ENCODE measurements around the gene ZC3H10. TPM values are rescaled to one million over a fixed set of nuclear protein-coding genes. Genes with fewer than 3 reads are reported as not detected.
A peak's percentile ranks its signal among the peaks of the same experiment; 100 is the strongest.
"Not testable (repeated sequence)": the region's sequence is repeated elsewhere in the genome, so short reads cannot be mapped to it uniquely, and the experiment has no call there.

The ZC3H10 gene, protein sequence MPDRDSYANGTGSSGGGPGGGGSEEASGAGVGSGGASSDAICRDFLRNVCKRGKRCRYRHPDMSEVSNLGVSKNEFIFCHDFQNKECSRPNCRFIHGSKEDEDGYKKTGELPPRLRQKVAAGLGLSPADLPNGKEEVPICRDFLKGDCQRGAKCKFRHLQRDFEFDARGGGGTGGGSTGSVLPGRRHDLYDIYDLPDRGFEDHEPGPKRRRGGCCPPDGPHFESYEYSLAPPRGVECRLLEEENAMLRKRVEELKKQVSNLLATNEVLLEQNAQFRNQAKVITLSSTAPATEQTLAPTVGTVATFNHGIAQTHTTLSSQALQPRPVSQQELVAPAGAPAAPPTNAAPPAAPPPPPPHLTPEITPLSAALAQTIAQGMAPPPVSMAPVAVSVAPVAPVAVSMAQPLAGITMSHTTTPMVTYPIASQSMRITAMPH
- polyA plus RNA-seq (ENCODE audit: insufficient read length in 10 of 10), result 1 to 10 TPM; 3.4 to 6.3 (median 4.6) TPM
- long read RNA-seq, donor 1, full-length matches to known transcripts, result 3 of 3 reads
- long read RNA-seq, donor 1, partial matches to known transcripts, result 0 of 3 reads
- long read RNA-seq, donor 1, other reads (novel, unspliced or antisense), result 0 of 3 reads
- long read RNA-seq, donor 2, partial matches to known transcripts, result 0 of 1 reads
- long read RNA-seq, donor 2, other reads (novel, unspliced or antisense), result 0 of 1 reads
- long read RNA-seq, donor 3, result 0 reads
- long read RNA-seq, donor 4, full-length matches to known transcripts, result 3 of 3 reads
- long read RNA-seq, donor 4, partial matches to known transcripts, result 0 of 3 reads
- long read RNA-seq, donor 4, other reads (novel, unspliced or antisense), result 0 of 3 reads
- long read RNA-seq, donor 5, full-length matches to known transcripts, result 5 of 5 reads
- long read RNA-seq, donor 5, partial matches to known transcripts, result 0 of 5 reads
- long read RNA-seq, donor 5, other reads (novel, unspliced or antisense), result 0 of 5 reads
- long read RNA-seq, donor 6, full-length matches to known transcripts, result 4 of 4 reads
- long read RNA-seq, donor 6, partial matches to known transcripts, result 0 of 4 reads
- long read RNA-seq, donor 6, other reads (novel, unspliced or antisense), result 0 of 4 reads
- long read RNA-seq, donor 7, full-length matches to known transcripts, result 5 of 5 reads
- long read RNA-seq, donor 7, partial matches to known transcripts, result 0 of 5 reads
- long read RNA-seq, donor 7, other reads (novel, unspliced or antisense), result 0 of 5 reads
- long read RNA-seq, donor 8, full-length matches to known transcripts, result 2 of 2 reads
- long read RNA-seq, donor 8, partial matches to known transcripts, result 0 of 2 reads
- long read RNA-seq, donor 8, other reads (novel, unspliced or antisense), result 0 of 2 reads
- long read RNA-seq, donor 9, result 0 reads

DNA sequence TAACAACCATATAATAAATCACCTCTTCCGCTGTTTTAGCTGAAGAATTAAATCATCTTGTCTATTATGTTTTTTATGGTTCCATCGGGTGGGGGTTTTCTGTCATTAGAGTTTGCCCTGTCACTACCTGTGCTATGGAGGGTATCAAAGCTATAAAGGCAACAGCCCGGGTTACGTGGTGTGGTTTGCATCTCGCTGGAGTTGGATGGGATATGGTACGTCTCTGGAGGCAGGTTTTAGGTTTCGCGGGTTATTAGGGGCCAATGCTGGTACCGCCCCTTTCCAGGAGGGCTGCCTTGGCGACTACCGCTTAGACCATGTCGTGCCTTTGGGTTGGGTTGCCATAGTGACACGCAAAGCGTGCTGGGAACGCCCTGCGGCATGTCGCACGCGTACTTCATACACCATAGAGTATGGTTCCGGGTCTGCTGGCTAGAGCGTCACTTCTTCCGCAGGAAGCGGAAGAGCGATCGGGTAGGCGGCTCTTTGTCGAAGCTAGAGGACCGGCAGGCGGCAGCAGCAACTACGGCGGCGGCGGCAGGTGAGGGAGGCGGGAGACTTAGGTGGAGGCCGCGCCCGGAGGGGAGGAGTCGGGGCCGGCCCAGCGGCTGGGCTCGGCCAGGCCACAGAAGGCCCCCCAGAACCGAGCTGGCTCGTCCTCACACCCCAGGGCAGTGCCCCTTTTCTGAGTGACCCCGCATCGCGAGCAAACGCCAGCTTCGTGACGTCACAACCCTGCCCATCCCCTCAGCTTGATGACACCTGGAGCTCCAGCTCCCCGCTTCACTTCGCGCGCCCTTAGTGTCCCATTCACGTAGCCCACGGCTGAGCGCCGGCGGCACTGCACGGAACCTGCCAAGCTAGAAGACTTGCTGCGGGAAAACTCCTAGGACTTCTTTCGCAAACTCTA is at the start of gene ZC3H10:
Gene ZC3H10, plus strand, starts transcription at position 489 of the 910 bp plus-strand sequence. CDS start 2,297 bp downstream, outside the sequence.
- DNase-seq, result peak; percentile 99 to 100 (median 100)

DNA sequence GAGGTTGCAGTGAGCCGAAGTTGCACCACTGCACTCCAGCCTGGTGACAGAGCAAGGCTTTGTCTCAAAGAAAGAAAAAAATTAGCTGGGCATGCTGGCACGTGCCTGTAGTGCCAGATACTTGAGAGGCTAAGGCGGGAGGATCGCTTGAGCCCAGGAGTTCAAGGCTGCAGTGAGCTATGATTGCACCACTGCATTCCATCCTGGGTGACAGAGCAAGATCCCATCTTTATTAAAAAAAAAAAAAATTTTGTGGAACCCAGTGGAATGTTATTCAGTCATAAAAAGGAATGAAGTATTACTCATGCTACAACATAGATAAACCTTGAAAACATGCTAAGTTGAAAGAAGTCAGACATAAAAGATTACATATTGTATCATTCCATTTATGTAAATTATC is 46.4 kb upstream of the ZC3H10 start:
- no peak for DNase-seq

DNA sequence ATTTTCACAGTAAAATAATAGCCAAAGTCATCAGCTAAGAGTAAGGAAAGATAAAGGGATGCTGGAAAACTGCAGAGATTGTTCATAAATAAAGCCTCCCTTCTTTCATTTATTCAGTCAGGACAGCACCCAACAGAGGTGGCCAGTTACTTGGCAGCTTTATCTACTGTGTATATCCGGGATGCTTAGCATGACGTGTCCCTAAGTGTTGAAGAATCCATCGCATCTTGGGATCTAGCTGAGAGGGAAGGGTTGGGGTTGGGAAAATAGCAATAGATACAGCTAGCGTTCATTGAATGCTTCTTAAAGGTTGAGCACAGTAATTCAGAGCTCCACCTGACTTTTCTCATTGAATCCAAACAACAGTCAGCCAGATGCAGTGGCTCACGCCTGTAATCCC is 43.7 kb upstream of the ZC3H10 start:
- no peak for DNase-seq

DNA sequence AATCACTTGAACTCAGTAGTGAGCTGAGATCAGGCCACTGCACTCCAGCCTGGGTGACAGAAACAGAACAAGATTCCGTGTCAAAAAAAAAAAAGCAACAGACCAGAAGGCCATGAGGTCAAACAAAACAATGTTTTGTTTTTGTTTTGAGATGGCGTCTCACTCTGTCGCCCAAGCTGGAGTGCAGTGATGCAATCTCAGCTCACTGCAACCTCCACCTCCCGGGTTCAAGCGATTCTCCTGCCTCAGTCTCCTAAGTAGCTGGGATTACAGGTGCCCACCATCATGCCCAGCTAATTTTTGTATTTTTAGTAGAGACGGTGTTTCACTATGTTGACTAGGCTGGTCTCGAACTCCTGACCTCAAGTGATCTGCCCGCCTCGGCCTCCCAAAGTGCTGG is 40.1 kb upstream of the ZC3H10 start:
- not testable (repeated sequence) for DNase-seq

DNA sequence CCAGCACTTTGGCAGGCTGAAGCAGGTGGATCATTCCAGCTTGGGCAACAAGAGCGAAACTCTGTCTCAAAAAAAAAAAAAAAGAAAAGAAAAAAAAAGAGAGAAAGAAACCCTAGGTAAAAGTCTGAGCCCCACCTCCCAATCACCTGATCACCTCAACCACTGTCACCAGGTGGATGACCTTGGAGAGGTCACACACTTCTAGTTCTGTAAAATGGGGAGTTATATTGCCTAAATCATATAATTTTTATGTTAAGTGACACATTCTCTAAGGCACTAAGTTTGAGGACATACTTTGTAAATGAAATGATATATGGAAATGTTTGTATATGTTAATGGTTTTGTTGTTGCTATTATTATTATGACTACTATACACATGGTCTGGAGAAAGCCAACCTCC is 39.6 kb upstream of the ZC3H10 start:
- no peak for DNase-seq

DNA sequence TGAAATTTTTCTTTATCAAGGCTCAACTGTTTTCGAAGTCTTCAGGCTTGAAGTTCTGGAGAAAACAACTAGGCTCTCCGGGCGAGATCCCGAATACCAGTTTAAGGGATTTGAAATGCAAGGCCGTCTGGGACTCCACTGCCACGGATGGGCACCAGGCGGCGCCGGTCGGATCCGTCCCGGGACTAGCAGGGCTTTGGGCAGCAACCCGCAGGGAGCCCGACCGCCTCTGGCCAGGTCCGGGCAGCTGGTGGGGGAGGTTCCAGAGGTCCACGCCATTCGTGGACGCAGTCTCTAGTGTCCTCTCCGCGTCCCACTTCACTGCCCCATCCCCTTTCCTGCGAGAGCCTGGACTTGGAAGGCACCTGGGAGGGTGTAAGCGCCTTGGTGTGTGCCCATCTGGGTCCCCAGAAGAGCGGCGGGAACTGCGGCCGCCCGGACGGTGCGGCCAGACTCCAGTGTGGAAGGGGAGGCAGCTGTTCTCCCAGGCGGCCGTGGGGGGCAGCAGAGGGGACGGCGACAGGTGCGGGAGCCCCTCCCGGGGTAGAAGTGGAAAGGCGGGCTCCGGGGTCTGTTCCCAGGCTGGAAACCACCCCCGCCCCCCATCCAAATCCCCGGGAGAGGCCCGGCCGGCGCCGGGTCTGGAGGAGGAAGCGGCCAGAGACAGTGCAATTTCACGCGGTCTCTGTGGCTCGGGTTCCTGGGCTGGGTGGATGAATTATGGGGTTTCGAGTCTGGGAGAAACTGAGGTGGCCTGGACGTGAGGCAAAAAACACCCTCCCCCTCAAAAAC is 38.9 kb upstream of the ZC3H10 start:
- DNase-seq, result peak; percentile 59 to 85 (median 67)

DNA sequence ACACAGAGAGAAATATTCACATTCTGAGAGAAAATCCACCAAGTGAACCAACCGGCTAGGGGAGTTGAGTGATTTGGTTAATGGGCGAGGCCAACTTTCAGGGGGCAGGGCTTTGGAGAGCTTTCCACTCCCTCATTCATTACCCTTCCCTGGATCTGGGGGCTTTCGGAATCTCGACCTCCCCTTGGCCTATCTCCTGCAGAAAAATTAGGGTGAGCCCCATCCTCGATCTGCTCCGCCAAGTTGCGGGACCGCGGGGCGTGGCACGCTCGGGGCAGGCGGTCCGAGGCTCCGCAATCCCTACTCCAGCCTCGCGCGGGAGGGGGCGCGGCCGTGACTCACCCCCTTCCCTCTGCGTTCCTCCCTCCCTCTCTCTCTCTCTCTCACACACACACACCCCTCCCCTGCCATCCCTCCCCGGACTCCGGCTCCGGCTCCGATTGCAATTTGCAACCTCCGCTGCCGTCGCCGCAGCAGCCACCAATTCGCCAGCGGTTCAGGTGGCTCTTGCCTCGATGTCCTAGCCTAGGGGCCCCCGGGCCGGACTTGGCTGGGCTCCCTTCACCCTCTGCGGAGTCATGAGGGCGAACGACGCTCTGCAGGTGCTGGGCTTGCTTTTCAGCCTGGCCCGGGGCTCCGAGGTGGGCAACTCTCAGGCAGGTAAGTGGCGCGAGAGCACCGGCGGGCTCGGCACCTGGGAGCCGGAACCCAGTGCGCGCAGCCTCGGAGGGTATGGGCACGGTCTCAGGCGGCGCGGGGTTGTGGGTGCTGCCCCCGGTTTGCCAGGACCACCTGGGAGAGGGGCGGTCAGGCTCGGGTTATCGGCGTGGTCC is 38.1 kb upstream of the ZC3H10 start, which contains the start of gene ERBB3:
Gene ERBB3, plus strand, starts transcription at position 443 of the 833 bp plus-strand sequence. Its CDS starts 136 bp downstream, at position 579.
- DNase-seq, result peak; percentile 67 to 89 (median 79)

DNA sequence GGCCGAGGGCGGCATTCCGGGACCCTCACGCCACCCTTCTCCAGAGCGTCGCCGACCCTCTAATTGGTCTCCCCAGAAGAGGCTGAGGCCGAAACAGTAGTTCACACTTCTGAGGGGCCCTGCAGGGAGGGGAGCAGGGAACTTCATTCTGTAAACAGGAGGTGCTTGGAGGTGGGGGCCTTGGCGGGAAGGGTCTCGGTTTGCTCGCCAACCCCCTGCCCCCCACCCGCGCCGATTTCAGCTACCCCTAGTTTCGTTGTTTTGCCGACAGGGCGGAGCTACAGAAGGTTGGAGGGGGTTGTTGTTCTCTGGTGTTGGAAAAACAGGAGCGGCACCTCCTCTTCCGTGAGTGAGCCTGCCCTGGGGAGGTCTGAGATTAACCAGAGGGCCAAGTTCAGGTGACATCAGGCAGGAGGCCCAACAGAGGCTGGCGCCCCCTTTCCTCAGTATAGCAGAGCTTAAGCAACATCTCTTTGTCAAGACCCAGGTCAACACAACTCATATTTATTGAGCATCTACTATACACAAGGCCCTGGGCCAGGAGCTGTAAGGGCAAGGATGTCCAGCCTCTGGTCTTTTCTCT is 37.4 kb upstream of the ZC3H10 start:
- peak in 1 of 3 donors; percentile 21 for DNase-seq

DNA sequence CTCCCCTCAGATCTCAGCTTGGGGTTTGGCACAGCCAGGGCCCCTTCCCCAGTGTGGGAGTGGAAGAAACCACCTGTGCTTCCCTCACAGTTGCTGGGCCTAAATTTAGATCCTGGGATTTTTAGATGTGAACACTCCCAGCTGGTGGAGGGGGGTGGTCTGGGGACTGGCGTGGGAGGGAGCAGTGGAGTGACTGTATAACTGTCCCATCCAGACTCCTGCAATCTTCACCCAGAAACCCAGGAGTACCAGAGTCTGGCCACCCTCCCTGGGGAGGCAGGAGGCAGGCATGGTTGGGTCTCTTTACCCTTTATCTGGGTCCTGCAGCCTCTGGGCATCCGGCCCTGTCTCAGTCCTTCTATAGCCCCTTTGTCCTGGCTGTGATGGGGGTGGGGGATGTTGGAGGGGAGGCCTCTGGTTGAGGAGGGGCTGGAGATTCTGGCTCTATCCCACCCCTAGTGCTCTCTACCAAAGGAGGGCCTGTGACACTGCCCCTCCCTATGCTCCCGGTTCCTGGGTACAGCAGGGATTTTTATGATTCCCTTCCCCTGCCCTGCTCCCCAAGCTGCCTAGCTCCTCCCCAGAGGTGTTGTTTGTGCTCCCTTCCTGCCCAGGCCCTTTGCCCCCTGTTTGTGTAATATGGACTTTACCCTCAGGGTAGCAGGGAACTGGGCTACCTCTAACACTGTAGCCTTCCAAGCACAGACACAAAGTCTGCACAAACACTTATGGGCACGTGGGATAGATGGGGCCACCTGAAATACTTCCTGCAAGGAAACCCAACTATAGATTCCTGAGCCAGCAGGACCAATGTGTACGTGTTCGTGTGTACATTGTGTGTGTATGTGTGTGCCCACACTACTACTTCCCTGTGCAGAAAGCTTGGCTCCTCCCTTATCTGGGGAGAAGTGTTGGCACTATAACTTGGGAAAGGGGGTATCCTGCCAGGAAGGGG is 36.4 kb upstream of the ZC3H10 start:
- DNase-seq, result peak; percentile 56 to 67 (median 60)

DNA sequence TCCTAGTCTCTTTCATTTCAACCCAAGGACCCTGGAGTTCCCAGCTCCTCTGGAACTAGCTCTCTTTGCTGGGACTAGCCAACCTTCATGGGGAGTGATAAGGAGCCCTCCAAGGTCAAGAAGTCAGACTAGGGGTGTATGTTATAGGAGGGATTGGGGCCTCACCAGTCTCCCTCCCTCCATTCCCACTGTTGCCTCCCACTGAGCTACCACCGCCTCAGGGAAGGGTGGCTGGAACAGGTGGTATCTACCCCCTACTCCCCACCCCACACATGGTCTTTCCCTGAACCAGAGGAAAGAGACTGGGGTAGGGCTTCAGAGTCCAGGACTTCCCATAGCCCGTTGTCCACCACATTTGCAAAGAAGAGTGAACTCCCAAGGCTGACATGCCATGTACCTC is 35.7 kb upstream of the ZC3H10 start:
- DNase-seq, result no peak

DNA sequence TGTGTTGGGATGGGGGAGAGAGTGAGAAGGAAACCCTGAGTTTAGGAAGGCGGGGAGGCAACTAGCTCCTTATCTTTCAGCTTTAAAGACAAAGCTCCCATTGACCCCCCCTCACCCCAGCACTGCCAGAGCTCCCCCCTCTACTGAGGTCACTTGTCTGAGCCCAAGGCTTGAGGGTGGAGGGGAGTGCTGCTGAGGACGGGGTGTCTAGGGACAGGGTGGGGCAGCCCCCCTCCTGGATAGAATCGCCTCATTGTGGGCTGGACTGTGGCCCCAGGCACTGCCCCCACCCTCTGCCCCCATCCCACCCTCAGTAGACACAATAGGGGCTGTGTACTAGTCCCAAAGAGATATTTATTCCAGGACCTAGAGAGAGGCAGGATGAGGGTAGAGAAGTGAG is 35.1 kb upstream of the ZC3H10 start:
- no peak for DNase-seq

DNA sequence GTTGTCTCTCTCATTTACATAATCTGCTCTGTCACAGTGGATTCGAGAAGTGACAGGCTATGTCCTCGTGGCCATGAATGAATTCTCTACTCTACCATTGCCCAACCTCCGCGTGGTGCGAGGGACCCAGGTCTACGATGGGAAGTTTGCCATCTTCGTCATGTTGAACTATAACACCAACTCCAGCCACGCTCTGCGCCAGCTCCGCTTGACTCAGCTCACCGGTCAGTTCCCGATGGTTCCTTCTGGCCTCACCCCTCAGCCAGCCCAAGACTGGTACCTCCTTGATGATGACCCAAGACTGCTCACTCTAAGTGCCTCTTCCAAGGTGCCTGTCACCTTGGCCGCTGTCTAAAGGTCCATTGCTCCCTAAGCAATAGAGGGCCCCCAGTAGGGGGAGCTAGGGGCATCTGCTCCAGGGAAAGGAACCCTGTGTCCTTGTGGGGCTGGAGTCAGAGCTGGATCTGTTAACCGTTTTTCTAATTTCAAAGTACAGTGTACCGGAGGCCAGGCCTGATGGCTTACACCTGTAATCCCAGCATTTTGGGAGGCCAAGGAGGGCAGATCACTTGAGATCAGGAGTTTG is 33.0 kb upstream of the ZC3H10 start:
- no peak for DNase-seq

DNA sequence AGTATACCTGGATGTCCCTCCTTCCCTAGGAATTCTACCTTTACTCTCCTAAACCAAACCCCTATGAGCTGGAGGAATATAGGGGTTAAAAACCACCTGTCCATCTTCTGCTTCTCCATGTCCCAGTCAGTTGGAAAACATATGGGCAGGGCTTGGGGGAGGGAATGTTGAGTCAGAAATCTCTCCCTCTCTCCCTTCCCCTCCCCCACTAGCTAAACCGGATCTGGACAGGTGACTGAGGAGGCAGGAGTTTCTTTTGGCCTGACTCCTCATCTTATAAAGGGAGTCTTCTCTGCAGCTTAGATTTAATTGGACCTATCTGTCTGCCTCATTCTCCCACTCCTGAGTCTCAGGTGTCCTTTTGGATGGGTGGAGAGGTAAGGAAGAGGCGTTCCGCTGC is 32.0 kb upstream of the ZC3H10 start:
- no peak for DNase-seq

DNA sequence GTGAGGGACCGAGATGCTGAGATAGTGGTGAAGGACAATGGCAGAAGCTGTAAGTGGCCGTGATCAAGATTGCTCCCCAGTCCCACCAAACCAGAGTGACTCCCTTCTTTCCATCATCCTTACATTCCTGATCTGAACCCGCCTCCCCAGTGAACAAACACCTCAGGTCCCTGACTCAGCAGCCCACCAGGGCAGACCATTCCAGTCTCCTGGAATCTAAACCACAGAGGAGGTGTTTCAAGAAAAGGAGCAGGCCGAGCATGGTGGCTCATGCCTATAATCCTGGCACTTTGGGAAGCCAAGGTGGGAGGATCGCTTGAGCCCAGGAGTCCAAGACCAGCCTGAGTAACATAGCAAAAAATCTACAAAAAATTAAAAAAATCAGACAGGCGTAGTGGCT is 31.5 kb upstream of the ZC3H10 start:
- DNase-seq, result no peak

DNA sequence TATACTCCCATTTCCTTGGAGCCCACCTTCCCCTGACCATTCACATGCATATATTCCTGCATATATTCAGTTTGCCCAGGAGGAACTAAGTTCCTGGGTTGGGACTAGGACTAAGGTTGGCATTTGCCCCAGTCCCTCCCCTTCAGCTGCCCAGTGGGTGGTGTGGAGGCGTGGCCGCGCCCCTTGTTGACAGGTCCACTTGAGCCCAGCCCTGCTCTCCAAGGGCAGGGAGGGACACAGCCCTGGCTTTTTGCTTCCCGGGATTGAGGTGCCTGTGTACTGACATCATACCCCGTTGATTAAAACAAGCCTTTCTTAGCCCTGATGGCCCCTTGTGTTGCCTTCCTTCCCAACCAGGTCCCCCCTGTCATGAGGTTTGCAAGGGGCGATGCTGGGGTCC is 30.8 kb upstream of the ZC3H10 start:
- DNase-seq, result no peak

DNA sequence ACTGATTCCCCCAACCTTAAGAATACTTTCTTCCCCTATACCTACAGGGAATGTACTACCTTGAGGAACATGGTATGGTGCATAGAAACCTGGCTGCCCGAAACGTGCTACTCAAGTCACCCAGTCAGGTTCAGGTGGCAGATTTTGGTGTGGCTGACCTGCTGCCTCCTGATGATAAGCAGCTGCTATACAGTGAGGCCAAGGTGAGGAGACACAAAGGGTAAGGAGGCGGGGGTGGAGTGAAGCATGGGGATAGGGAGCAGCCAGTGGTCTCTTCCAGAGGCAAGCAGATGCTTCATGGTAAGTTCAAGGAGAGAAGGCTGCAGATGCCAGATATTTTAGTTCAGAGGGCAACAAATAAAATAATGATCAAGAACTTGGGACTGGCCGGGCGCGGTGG is 20.3 kb upstream of the ZC3H10 start:
- no peak for DNase-seq

DNA sequence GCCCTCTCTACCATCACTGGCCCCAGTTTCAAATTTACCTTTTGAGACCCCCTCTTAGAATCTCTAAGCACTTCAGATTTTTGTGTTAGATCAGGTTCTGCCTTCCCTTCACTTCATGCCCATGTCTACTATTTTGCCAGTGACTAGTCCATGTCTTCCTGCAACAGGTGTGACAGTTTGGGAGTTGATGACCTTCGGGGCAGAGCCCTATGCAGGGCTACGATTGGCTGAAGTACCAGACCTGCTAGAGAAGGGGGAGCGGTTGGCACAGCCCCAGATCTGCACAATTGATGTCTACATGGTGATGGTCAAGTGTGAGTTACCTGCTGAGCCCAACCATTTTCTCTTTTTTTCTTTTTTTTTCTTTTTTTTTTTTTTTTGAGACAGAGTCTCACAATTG is 19.5 kb upstream of the ZC3H10 start:
- DNase-seq, result no peak

Data from muscle of back (tissue), 13 donors.